HG03565 (cell line): ENCODE measurements around the gene GMPPB.

ENCODE experiments used
- ATAC-seq: cut with Tn5 transposase; IDR thresholded peaks from one replicate; pipeline ENCODE4 v1.9.1; 2021; ENCODE audit warnings: mild to moderate bottlenecking, moderate library complexity; ENCODE audit not compliant: unreplicated experiment

Gene GMPPB

GRCh38 chr3:49729966-49730609, 6.3 kb upstream of the GMPPB start:
- ATAC-seq, result no peak

- ATAC-seq, result no peak
These were observed 4.2 kb upstream of the GMPPB start for GRCh38 chr3:49727924-49728361.

DNA sequence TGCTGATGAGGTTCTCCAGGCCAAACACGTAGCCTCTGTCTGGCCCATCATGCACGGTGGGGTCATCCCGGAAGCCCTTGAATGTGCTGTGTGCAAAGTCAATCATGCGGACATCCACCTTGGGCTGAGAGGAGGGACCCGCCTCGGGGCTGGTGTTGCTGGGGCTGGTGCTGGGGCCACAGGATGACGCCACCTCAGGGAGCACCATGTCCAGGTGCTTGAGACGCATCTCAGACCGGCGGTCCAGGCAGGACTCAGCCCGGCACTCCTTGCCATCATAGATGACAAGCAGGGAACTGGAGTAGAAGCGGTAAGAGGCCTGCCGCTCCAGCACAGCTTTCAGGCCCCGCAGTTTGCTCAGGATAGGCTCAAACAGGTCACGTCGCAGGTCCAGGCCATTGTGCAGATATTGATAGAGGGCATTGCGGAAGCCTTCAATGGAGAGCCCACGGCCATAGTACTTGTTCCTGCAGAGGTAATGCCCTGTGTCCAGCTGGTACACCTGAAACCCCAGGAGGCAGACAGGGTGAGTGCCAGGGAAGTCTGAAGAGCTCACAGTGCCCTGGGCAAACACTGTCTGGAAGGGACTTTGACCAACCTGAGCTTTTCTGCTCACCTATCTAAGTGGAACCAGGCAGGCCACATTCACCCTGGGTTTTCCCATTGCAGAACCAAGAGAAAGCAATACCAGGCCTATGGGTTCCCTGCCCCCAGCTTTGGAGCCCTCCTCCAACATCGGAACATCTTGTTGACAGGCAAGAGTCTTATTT, 3.6 kb upstream of the GMPPB start:
- ATAC-seq, result no peak

- ATAC-seq, result no peak
These were observed 2.3 kb upstream of the GMPPB start for GRCh38 chr3:49725906-49726681.

GRCh38 chr3:49724586-49724985, 835 bp upstream of the GMPPB start:
- no peak for ATAC-seq

- ATAC-seq, result no peak
These were observed 489 bp downstream of the GMPPB start for GRCh38 chr3:49723296-49723627.

DNA sequence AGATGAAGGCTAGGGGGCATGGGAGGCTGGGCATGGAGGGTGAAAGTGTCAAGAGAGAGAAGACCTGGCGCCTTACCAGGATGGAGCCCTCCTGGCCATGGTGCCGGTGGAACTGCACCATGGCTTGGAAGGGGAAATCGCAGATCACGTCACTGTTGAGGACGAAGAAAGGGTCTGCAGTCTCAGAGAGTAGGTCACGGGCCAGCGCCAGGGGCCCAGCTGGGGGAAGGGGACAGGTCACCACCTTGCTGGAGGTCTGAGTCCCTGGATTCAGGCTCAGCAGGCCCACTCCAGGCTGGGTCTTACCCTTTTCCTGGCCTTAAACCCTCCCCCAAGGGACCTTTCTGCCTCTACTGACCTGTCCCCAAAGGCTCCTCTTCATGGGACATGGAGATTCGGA, 855 bp downstream of the GMPPB start:
- ATAC-seq, result no peak

DNA sequence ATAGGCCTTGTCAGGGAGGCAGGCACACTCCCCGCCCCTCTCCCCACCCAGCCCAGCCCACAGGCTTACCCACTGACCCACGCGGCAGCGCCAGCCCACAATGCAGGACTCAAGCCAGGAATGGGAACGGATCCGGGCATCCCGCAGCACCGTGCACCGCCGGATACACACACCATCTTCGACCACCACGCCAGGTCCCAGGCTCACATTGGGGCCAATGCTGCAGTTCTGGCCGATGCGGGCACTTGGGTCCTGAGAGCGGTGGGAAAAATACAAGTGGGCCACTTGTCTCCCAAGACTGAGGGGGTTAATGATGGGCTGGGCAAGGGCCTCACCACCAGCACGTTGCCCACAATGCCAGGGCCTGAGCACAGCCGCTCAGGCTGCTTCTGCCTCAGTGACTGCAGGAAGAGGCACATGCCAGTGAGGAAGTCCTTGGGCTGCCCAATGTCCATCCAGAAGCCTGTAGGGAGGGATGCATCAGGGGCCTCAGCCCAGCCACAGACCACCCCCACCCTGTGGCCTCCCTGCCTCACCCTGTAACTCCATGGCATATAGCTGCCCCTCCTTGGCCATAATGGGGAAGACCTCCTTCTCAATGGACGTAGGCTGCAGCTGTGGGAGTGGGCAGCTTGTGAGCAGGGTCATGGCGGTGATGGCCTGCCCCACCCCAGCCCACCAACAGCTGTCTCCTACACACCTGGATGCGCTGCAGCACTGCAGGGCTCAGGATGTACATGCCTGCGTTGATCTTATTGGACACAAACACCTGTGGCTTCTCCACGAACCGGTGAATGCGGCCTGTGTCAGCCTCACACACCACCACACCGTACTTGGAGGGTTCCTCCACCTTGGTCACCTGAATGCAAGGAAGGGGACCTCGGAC, 1.6 kb downstream of the GMPPB start:
- ATAC-seq, result no peak

GRCh38 chr3:49721596-49721895, 2.2 kb downstream of the GMPPB start:
- ATAC-seq, result no peak

GRCh38 chr3:49720855-49721595, 2.7 kb downstream of the GMPPB start:
- no peak for ATAC-seq

GRCh38 chr3:49719214-49719884, 4.4 kb downstream of the GMPPB start, which contains the start of gene AMIGO3:
Gene AMIGO3 (minus strand): TSS chr3:49719684. CDS start chr3:49719465, 219 bp downstream.
- ATAC-seq, result peak; percentile 24

DNA sequence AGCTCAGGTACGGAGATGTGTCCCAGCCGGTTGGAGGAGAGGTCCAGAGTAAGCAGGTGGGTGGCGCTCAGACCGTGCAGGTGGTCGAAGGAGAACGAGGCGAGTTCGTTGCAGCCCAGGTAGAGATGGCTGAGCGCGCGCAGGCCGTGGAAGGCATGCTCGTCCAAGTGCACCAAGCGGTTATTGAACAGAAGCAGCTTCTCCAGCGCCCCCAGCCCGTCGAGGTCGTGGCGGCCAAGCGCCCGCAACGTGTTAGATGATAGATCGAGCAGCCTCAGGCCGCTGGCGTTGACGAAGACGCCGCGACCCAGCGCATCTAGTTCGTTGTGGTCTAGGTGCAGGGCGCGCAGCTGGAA, 4.9 kb downstream of the GMPPB start:
- ATAC-seq, result no peak

DNA sequence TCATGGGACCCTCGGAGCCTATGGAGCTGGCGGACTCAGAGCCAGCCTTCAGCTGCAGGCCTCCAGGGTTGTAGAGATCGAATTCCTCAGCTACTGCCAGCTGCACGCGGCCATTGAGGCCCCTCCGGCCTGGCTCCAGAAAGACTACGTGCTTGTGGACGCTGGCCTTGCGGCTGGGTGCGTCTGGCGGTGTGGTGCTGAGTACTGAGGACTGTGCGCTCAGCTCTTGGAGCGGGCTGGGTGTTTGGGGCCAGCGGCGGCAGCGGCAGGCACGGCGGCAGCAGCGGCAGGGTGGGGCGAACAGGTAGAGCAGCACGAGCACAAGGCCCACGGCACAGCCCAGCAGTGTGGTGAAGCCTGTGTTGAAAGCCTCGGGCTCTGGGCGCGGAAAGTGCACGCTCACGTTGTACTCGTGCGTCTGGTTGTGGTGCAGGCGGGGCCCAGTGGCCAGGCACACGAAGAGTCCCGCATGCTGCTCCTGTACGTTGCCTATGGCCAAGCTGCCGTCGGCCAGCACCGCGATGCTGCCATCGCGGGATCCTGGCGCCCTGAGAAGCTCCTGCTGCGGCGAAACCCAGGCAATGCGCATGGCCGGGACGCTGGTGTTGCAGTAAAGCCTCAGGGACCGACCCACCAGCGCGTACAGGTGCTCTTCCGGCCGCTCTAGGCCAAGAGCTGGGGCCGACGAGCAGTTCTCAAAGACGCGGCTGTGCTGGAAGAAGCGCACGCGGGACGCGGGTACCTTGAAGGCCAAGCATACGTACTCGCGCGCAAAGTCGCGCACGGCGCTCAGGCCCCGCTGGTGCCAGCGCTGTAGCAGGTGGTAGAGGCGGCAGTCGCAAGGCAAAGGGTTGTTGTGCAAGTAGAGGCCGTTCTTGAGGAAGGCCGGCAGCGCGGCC, 5.5 kb downstream of the GMPPB start:
- ATAC-seq, result no peak

- ATAC-seq, result no peak
These were observed 6.4 kb downstream of the GMPPB start for GRCh38 chr3:49717211-49717958.

- no peak for ATAC-seq
These were observed 7.0 kb downstream of the GMPPB start for GRCh38 chr3:49716691-49717210.

GRCh38 chr3:49716169-49716568, 7.6 kb downstream of the GMPPB start:
- ATAC-seq, result no peak

DNA sequence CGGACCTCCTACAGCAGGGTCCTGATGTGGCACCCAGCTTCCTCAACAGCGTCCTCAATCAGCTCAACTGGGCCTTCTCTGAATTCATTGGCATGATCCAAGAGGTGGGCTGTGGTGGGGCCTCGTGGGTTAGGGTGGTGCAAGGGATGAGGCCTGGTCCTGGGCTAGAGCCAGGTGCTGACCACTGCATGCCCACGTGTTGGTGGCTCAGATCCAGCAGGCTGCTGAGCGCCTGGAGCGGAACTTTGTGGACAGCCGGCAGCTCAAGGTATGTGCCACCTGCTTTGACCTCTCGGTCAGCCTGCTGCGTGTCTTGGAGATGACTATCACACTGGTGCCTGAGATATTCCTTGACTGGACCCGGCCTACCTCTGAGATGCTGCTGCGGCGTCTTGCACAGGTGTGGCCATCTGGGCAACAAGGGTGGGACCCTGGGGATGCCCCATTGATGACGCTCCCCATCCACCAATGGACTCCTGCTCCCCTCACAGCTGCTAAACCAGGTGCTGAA, 8.1 kb downstream of the GMPPB start:
- ATAC-seq, result no peak
